Breast epithelium (tissue), 4 donors: ENCODE results near the gene SLC48A1. TPM values are rescaled to one million over a fixed set of nuclear protein-coding genes. Genes with fewer than 3 reads are reported as not detected.

Experiments
- DNase-seq, 2 donors: peaks; one replicate each; pipeline ENCODE4 v3.0.0-alpha.2; 2019; ENCODE audit warnings: low spot score in 2 of 2
- H3K27ac ChIP-seq, 2 donors: fragments of 200-600 bp; sonication (generic) in 1 of 2; one replicate each; pipeline ENCODE4 v1.5.1; 2016 to 2019; ENCODE audit warnings: mild to moderate bottlenecking in 1 of 2
- H3K27me3 ChIP-seq, 2 donors: fragments of 200-600 bp; sonication (generic) in 1 of 2; one replicate each; pipeline versions ENCODE4 v1.5.1 to v1.6.0; 2017 to 2019; ENCODE audit warnings: control low read depth in 1 of 2, mild to moderate bottlenecking in 1 of 2
- H3K36me3 ChIP-seq: fragments of 200-600 bp; one replicate; pipeline ENCODE4 v1.5.1; 2019
- H3K4me1 ChIP-seq, 2 donors: fragments of 200-600 bp; sonication (generic); one replicate each; pipeline ENCODE4 v1.5.1; 2016 to 2019; ENCODE audit warnings: control low read depth in 1 of 2
- H3K4me3 ChIP-seq, 3 donors: fragments of 200-600 bp; sonication (generic); 1 replicate in 2 of 3; 2 replicates in 1 of 3; pipeline ENCODE4 v1.5.1; 2016 to 2019; ENCODE audit warnings: mild to moderate bottlenecking in 3 of 3, moderate library complexity in 2 of 3
- H3K9me3 ChIP-seq, 2 donors: fragments of 200-600 bp; sonication (generic) in 1 of 2; one replicate each; pipeline ENCODE4 v1.5.1; 2016 to 2019; ENCODE audit warnings: control low read depth in 1 of 2
- POLR2A ChIP-seq: fragments of 450-650 bp; IDR thresholded peaks from one replicate; pipeline ENCODE4 v1.6.1; 2016; ENCODE audit warnings: antibody characterized with exemption, mild to moderate bottlenecking, moderate library complexity
- POLR2AphosphoS5 ChIP-seq, 3 donors: sonication (generic); formaldehyde crosslinking; IDR thresholded peaks; one replicate each; pipeline ENCODE4 v1.6.1; 2017; ENCODE audit warnings: antibody characterized with exemption in 3 of 3
- intact Hi-C: fragments of 100-400 bp; cut with DNase I; formaldehyde crosslinking; loops from one replicate; pipeline ENCODE4 v1.15.1; 2023; ENCODE audit warnings: low total_unique reads
- total RNA-seq, 3 donors: library from RNA; depleted of rRNA; stranded (reverse); fragments of >200 nt; gene quantifications; one replicate each; pipeline ENCODE4 v1.1.0, GENCODE V29; 2016
- TF ChIP-seq, protein P1 (sequence below), 3 donors: fragments of 450-650 bp; IDR thresholded peaks; one replicate each; pipeline ENCODE4 v1.5.1; 2016 to 2017; ENCODE audit warnings: antibody characterized with exemption in 3 of 3, mild to moderate bottlenecking in 3 of 3, moderate library complexity in 3 of 3

SLC48A1 gene
- total RNA-seq, 3 donors from 2014 or later = 27.5 to 51.5 (median 30.6) TPM

DNA sequence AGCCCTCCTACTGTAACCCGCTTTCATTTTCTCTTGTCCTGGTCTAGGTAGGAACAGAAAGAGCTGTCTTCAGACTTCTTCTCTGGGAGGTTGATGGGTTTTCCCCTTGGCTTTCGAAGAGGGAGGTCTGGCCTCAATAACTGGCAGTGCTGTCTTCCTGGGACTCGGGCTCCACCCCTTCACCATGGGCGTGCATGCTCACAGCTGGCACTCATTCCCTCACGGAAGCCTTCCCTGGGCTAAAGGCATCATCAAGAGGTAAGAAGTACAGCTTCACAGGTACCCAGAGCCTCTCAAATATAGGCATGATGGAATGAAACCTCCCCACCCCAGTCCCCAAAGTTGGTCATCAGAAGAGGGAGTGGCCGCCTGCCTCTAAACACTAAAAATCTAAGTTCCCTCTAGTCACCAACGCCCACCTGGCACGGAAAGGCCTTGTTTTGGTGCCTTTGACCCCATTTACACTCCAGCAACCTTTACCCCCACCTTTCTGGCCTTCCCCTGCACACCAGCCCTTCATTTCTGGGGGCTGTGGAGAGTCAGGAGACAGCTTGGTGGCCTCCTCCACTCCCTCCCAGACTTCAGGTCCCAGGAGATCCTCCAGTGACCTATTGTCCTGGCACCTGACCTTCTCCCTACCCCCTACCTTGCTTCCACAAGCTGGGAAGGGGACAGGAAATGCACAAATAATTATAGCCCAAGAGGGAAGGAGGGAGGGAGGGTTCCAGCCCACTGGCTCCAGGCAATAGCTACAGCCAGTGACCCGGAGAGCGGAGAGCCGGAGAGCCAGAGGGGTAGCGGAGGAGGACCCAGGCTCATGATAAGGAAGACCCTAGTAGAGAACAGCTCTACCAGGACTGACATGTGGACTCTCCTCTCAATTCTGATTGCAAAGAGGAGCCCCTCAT, 17.1 kb upstream of the SLC48A1 start:
- Histone ChIP-seq H3K36me3 (no peaks in the 10 kb centered on the region), H3K27me3 (no peaks in the 10 kb centered on the region), H3K4me3 (peak overlapping the region; percentile 54 to 70 (median 60)), H3K27ac (peak overlapping the region; percentile 88 to 95), H3K4me1 (peaks cover 24 to 27% of the 10 kb centered on the region in 2 donors), H3K9me3 (no peaks in the 10 kb centered on the region)
- peak in 1 of 2 donors; percentile 84 for DNase-seq
- TF ChIP-seq, protein P1, sequence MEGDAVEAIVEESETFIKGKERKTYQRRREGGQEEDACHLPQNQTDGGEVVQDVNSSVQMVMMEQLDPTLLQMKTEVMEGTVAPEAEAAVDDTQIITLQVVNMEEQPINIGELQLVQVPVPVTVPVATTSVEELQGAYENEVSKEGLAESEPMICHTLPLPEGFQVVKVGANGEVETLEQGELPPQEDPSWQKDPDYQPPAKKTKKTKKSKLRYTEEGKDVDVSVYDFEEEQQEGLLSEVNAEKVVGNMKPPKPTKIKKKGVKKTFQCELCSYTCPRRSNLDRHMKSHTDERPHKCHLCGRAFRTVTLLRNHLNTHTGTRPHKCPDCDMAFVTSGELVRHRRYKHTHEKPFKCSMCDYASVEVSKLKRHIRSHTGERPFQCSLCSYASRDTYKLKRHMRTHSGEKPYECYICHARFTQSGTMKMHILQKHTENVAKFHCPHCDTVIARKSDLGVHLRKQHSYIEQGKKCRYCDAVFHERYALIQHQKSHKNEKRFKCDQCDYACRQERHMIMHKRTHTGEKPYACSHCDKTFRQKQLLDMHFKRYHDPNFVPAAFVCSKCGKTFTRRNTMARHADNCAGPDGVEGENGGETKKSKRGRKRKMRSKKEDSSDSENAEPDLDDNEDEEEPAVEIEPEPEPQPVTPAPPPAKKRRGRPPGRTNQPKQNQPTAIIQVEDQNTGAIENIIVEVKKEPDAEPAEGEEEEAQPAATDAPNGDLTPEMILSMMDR (IDR thresholded peaks at IDR 0.05) = no peak
- TF ChIP-seq POLR2A (no peak), POLR2AphosphoS5 (IDR thresholded peaks at IDR 0.05) (no peak)
- intact Hi-C loops = no loop called here

DNA sequence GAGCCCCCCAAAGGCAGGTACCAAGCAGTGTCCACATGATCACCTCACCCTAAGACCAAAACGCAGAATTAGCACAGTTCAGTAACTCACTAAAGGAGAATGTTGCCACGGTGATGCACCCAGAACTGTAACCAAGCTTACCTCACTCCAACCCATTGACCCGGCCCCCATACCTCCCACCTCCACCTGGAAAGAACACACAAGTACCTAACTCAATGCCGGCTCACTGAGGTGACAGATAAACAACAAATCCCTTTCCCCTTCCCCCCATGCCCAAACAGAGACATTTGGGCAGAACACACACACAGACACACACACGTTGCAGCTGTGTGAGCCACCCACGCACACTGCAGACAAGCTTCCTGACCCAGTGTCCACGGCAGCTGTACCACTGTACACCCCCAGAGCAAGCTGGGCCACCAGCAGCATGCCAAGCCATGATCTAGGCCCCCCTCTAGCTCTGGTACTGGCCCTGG, 15.6 kb upstream of the SLC48A1 start:
- no peak for DNase-seq
- peak overlapping the region; percentile 87 to 88 for H3K27ac ChIP-seq
- intact Hi-C loops = no loop called here

DNA sequence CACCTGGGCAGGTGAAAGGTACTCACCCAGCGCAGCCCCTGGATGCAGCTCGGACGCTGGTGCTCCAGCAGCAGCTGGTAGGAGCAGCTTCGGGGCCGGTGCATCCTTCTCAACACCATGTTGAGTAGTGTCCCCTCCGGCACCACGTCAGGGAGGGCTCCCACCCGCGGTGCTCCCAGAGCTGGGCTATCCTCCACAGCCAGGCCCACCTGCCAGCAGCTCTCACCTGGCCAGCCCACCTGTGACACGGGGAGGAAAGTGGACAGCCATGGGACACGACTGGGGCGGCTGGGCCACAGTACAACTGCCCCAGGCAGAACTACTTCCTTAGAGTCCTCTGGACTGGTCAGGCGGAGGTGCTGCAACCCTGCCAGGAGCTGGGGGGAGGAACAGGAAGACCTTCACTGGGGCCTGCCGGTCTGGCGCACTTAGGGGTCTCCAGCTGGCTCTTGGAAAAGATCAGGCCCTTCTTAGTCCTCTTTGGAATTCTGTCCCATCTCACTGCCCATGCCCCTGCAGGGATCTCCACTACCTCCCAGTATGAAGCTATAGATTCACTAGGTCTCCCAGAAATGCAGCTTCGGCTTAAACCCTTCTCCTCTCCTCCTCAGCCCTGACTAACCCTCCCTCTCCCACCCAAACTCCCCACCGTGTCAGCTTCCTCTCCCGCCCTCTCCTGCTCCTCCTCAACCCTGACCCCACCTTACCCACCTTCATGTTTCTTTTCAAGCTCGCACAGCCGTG, 15.0 kb upstream of the SLC48A1 start:
- H3K4me1 ChIP-seq = peaks cover 16 to 18% of the 10 kb centered on the region in 2 donors
- H3K27ac ChIP-seq = peak overlapping the region; percentile 87 to 88
- no peak for TF ChIP-seq POLR2A
- TF ChIP-seq, protein P1 (IDR thresholded peaks at IDR 0.05) = no peak
- TF ChIP-seq POLR2AphosphoS5 (IDR thresholded peaks at IDR 0.05) = no peak
- DNase-seq = no peak
- intact Hi-C loops = no loop called here
- H3K27me3 ChIP-seq = no peaks in the 10 kb centered on the region
- H3K9me3 ChIP-seq = no peaks in the 10 kb centered on the region
- no peaks in the 10 kb centered on the region for H3K36me3 ChIP-seq
- H3K4me3 ChIP-seq = peak overlapping the region; percentile 54 to 70 (median 60)

More for the DNA sequence above, 15.6 kb upstream of the SLC48A1 start:
- TF ChIP-seq, protein P1 (IDR thresholded peaks at IDR 0.05) = no peak
- TF ChIP-seq POLR2AphosphoS5 (IDR thresholded peaks at IDR 0.05) (no peak), POLR2A (no peak)
- peaks cover 18 to 24% of the 10 kb centered on the region in 2 donors for H3K4me1 ChIP-seq
- H3K36me3 ChIP-seq = no peaks in the 10 kb centered on the region
- H3K9me3 ChIP-seq = no peaks in the 10 kb centered on the region
- peak overlapping the region; percentile 54 to 70 (median 60) for H3K4me3 ChIP-seq
- H3K27me3 ChIP-seq = no peaks in the 10 kb centered on the region

DNA sequence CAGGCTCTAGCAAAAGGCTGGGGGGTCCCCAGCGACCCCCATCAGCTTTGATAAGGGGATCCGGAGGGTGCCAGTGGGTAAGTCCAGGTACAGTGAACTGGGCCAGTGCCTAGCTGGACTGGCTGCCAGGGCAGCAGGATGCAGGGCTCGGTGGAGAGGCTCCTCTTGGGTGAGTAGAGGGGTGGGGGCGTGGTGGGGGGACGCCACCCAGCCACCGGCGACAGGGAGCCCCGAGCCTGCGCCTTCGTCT, 14.5 kb upstream of the SLC48A1 start:
- TF ChIP-seq POLR2AphosphoS5 (IDR thresholded peaks at IDR 0.05) (no peak), POLR2A (no peak)
- TF ChIP-seq, protein P1 (IDR thresholded peaks at IDR 0.05) = no peak
- H3K36me3 ChIP-seq = no peaks in the 10 kb centered on the region
- no peaks in the 10 kb centered on the region for H3K9me3 ChIP-seq
- peak overlapping the region; percentile 54 to 70 (median 60) for H3K4me3 ChIP-seq
- intact Hi-C loops = no loop called here
- no peaks in the 10 kb centered on the region for H3K27me3 ChIP-seq
- DNase-seq = no peak
- H3K27ac ChIP-seq = peak overlapping the region; percentile 87 to 88
- H3K4me1 ChIP-seq = peaks cover 16 to 18% of the 10 kb centered on the region in 2 donors
